Astrocyte of the cerebellum (primary cell): Measurements from ENCODE around the gene TMEM109.

Source experiments
- DNase-seq: peaks from one replicate; pipeline ENCODE4 v3.0.0-alpha.2; 2011; ENCODE audit warnings: low read depth
- H3K4me3 ChIP-seq: 2 replicates; pipeline ENCODE4 v1.5.1; 2011; ENCODE audit warnings: mild to moderate bottlenecking, low read depth, low read length, moderate library complexity
- in situ Hi-C: cut with HindIII; loops from 2 replicates; pipeline ENCODE4 v1.10.0; 2017; ENCODE audit warnings: low sequenced_read_pairs
- TF ChIP-seq, protein P1 (sequence below): IDR thresholded peaks from 2 replicates; pipeline ENCODE4 v1.5.1; 2012; ENCODE audit warnings: low read length, low read depth, moderate library complexity, mild to moderate bottlenecking; ENCODE audit errors: missing control alignments

TMEM109 gene

DNA sequence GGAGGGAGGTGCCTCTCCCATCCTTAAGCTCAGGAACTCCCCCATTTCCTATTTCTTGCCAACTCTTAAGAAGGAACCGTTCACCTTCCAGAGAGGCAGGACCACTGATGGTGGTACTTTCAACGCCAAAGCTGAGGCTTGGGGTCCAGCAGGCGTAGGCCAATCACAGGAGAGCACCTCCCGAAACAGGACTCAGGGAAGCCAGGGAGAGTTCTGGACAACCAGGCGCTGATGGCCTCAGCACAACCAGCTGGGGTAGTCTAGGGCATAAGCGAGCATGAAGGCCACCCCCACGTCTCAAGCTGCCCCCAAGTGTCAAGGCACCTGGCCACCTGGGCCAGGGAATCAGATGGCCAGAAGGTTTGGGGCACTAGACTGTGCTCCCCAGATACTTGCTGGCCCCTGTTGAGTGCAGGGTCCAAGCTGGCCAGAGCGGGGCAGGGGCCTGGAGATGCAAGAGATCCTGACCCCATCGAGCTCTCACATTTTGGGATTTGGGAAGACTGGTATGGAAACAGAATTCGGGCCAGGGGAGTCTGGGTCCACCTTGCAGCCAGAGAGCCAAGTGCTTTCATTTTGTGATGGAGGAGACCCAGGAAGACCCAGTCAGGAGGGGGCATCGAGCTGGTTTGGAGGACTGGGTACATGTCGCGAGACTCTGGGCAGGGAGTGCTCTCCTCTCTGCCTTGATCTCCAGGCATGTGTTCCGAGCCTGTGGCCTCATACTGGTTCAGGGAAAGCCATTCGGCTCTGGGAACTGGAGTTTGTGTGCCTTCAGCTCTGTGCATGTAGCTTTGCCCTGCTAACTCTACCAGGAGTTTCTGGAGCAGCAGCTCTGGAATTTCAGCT, 58.4 kb downstream of the TMEM109 start:
- TF ChIP-seq, protein P1, sequence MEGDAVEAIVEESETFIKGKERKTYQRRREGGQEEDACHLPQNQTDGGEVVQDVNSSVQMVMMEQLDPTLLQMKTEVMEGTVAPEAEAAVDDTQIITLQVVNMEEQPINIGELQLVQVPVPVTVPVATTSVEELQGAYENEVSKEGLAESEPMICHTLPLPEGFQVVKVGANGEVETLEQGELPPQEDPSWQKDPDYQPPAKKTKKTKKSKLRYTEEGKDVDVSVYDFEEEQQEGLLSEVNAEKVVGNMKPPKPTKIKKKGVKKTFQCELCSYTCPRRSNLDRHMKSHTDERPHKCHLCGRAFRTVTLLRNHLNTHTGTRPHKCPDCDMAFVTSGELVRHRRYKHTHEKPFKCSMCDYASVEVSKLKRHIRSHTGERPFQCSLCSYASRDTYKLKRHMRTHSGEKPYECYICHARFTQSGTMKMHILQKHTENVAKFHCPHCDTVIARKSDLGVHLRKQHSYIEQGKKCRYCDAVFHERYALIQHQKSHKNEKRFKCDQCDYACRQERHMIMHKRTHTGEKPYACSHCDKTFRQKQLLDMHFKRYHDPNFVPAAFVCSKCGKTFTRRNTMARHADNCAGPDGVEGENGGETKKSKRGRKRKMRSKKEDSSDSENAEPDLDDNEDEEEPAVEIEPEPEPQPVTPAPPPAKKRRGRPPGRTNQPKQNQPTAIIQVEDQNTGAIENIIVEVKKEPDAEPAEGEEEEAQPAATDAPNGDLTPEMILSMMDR, result no peak
- in situ Hi-C loops, result no loop called here
- DNase-seq, result no peak
- no peak overlapping the region for H3K4me3 ChIP-seq
